GM20000 (cell line): ENCODE data around the gene CPXM2.

ENCODE experiments used
- DNase-seq: peaks from one replicate; pipeline ENCODE4 v3.0.0; 2012; ENCODE audit warnings: low spot score
- CTCF ChIP-seq: IDR thresholded peaks from 2 replicates; pipeline ENCODE4 v1.5.1; 2012; ENCODE audit warnings: mild to moderate bottlenecking, control low read depth; ENCODE audit errors: extremely low read depth, missing control alignments

The CPXM2 gene

GRCh38 chr10:123847686-123848432 lies 43.7 kb downstream of the CPXM2 start:
- DNase-seq, result no peak

GRCh38 chr10:123843835-123844234 lies 47.8 kb downstream of the CPXM2 start:
- no peak for DNase-seq
- no peak for TF ChIP-seq CTCF

More at GRCh38 chr10:123847686-123848432, 43.7 kb downstream of the CPXM2 start:
- TF ChIP-seq CTCF, result no peak

- TF ChIP-seq CTCF, result no peak
Observed at GRCh38 chr10:123842692-123843385, 48.8 kb downstream of the CPXM2 start.

GRCh38 chr10:123841560-123841959 lies 50.0 kb downstream of the CPXM2 start:
- no peak for TF ChIP-seq CTCF
- no peak for DNase-seq

More at GRCh38 chr10:123842692-123843385, 48.8 kb downstream of the CPXM2 start:
- DNase-seq, result no peak

GRCh38 chr10:123841115-123841514 lies 50.5 kb downstream of the CPXM2 start:
- no peak for TF ChIP-seq CTCF
- DNase-seq, result no peak

GRCh38 chr10:123840714-123841113 lies 50.9 kb downstream of the CPXM2 start:
- DNase-seq, result no peak
- TF ChIP-seq CTCF, result no peak

GRCh38 chr10:123838596-123839310 lies 52.9 kb downstream of the CPXM2 start:
- no peak for TF ChIP-seq CTCF
- DNase-seq, result no peak
